ENCODE data around the gene CARMIL3.

CARMIL3 gene

DNA sequence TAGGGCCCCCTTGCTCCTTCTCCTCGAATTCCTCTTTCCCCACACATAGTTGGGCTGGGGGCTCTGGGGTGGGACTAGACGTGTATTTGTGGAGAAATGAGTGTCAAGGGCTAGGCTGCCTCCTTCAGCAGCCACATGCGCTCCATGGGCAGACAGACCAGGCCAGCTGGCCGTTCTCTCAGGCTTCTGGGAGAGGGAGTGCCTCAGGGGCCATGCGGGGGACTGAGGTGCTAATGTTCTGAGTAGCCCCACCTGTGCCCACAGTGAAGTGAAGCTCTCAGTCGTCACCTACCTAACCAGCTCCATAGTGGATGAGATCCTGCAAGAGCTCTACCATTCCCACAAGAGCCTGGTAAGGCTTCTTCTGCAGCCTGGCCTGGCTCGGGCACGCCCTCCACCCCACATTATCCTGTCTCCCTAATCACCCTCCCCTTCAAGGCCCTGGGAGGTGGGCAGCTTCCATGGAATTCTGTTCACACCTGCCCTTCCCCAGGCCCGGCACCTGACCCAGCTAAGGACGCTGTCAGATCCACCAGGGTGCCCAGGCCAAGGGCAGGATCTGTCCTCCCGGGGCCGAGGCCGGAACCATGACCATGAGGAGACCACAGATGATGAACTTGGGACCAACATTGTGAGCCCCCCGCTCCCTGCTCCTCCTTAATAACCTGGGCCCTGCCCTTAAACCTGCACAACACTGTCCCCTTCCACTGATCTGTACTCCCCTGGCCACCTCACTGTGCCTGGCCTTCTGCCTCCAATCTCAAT, 10.6 kb downstream of the CARMIL3 start:
- no peak for FAIRE-seq

GRCh38 chr14:24063263-24063836, 11.5 kb downstream of the CARMIL3 start:
- FAIRE-seq = no peak

- no peak for FAIRE-seq
These were observed 12.4 kb downstream of the CARMIL3 start for GRCh38 chr14:24064091-24064795.

DNA sequence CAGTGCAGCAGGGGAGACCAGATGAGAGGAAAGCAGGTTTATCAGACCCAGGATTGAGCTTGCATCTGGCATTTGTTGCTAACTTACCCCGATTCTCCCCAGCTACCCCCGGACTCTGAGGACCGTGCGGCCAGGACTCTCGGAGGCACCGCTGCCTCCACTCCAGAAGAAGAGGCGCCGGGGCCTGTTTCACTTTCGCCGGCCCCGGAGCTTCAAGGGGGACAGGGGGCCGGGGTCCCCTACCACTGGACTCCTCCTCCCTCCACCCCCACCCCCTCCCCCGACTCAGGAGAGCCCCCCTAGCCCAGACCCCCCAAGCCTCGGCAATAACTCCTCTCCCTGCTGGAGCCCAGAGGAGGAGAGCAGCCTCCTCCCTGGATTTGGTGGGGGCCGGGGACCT, 13.0 kb downstream of the CARMIL3 start:
- no peak for FAIRE-seq

GRCh38 chr14:24065408-24065807, 13.6 kb downstream of the CARMIL3 start:
- no peak for FAIRE-seq

DNA sequence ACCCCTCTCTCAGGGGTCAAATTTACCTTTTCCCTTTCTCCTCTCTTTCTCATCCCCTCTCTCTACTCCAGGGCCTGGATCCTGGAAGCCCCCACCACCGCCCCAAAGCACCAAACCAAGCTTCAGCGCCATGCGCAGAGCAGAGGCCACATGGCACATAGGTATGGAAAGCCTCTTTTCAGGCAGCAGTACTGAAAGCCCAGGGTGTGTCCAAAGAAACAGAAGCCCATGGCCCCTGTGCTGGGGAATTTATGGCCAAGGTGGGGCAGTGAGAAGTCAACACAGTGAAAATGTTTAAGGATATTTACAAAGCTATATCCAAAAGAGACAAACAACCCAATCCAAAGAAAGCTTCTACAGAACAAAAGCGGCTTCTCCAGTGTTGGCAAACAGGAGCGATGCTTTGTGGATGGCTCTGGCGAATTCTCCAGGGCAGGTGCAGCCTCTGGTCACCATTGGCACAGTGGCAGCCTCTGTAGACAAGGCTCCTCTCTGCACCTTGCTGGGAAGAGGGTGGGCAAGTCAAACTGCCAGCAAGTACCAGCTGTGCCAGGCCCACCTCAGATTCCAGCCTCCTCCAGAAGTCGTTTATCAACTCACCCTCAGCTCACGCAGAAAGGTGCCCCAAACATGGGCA, 14.8 kb downstream of the CARMIL3 start:
- FAIRE-seq = no peak

DNA sequence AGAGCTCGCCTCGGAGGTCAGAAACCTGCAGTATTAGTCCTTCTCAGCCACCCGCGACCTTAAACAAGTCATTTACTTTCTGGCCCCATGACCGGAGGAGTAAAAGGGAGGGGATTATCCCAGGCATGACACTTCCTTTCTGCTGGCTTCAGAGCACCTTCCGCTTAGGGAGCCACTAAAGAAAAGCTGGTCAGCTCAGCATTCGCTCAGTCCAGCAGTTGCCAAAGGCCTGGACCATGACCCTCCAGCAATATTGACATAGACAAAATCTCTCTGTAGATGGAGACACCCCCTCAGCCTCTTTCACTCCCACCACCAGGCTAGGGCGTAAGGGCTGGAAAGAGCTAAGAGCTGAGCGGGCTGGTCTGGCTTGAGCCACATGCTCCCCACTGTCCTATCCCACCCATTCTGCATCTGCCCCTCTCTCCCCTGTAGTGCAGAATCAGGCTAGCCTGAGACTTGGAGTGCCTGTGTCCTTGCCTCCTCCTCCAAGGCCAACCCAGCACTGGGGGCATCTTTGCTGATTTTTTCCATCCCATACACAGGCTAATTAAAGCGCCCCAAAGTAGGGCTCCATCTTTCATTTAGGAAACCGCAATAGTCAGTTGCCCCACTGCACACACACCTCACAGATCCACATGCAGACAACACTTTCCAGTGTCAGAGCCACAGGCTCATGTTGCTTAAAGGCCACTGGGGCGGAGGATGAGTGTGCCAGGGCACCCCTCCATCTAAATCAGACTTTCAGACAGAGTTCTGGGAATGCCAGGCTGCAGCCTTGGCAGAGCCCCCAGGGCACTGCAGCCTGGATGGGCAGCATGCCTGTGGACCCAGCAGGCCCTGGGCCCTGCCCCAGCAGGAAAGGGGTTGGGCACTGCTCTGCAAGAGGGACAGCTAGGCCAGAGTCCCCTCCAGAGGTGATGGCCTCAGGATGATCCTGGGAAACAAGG, 15.6 kb downstream of the CARMIL3 start:
- FAIRE-seq = no peak

GRCh38 chr14:24068711-24069410, 17.1 kb downstream of the CARMIL3 start:
- no peak for FAIRE-seq

DNA sequence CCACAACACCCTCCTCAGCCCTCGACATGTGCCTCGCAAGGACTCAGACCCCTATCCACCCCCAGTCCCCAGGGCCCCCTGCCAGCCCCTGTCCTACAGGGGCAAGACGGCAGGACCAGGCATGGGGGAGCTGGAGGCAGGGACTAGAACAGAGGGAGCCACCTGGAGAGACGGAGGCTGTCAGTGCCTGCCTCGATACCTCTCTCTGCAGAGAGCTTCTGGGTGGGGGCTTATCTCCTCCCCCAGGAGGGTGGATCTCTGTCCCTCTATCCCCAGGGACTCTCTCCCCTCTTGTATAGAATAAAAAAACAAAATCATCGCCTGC, 17.6 kb downstream of the CARMIL3 start:
- no peak for FAIRE-seq

DNA sequence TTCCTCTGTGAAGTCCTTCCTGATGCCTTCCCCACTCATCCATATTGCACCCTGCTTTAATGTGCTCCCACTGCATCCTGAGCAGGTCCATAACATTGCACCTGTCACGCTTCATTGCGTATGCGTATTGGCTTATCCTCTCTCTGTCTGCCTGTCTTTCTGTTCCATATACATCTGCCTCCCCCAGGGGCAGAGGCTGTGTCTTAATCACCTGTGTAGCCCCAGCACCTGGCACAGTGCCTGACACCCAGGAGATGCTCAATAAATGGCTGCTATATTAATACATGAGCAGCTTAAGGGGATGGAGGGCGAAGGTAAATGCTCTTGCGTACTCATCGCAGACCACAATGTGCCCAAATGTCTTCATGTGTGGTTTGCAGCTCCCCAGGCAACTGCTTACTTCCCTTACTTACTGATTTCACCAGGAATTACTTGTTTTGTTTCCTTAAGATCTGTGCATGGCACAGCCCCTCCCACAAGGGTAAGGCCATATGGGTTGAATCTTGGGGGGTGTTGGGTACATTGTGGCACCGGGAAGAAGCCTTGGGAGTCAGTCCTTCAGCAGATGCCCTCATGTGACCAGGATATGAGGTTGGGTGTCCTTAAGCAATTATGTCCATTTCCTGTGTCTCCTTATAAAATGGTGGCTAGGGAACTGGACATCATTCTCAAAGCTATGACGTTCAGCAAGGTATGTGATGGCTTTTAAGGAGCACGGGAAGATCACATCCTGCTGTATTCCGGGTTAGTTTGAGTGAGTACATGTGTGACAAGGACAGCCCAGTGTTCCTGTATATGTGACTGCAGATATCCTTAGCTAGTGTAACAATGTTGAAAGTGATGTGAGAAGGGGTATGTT, 18.7 kb downstream of the CARMIL3 start:
- FAIRE-seq = no peak

DNA sequence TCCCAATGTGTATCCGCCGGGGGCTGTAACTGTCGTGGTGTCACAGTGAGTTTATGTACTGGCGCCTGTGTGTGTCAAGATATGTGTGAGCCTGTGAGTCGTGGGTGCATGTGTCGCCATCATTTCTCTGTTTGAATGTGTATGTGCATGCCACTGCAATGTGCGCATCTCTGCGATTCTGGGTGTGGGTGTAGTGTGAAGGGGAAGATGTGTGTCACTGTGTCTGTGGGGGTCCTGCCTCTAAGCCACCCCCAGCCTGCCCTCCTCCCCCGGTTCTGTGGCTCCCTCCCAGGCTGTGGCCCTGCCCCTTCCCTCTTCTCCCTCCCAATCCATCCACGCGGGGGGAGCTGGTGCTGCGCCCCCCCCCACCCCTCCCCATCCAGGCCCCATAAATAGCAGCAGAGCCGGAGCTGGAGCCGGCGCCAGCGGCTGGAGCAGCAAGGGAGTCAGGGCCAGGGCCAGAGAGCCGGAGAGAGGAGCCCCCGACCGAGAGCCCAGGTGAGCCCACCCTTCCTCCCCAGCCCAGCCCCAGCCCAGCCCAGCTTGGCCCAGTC, 19.4 kb downstream of the CARMIL3 start, which contains the start of gene CPNE6:
Gene CPNE6, plus strand, starts transcription at position 419 of the 554 bp plus-strand sequence. CDS start 1,375 bp downstream, outside the sequence.
- FAIRE-seq = no peak

DNA sequence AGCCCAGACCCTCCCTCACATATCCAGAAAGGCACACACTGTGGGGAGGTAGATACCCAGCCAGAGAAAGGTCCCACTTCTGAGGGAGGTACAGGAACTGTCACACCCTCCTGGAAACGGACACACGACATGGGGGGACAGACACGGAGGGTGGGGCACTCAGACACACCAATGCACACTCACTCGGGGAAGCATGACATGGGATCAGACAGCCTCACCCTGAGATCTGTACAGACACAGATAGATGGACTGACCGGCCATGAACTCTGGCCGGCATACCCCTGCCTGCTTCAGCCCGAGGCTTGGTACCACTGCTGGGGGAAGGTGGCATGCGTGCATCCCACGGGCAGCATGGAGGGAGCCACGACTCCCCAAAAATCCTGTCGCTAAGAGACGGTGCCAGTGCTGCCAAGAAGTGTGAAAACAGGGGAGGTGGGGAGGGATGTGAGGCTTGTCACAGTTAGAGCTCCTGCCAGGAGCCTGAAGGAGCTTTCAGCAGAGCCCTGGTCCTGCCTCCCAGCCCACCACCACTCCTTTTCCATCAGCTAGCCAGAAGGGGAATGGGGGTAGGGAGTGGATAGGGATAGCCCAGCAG, 20.1 kb downstream of the CARMIL3 start:
- FAIRE-seq = no peak

DNA sequence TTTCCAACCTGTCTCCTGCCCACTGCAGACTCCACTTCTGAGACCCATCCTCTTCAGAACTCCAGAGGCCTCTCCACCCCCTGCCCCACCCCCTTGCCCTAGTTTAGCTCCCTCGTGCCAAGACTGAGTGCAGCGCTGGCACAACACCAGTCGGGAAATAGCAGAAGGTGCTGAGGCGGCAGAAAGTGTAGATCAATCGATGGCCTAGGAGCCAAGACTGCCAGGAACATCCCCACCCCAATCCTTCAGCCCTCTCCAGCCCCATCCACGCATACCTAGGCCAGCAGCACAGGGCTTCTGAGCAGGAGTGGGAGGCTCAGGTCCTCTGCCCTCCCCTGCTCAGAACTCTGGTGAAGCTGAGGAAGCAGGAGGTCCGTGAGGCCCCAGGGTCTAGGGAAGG, 20.6 kb downstream of the CARMIL3 start:
- no peak for FAIRE-seq

- no peak for FAIRE-seq
These were observed 21.4 kb downstream of the CARMIL3 start for GRCh38 chr14:24072881-24073877.

- no peak for FAIRE-seq
These were observed 23.0 kb downstream of the CARMIL3 start for GRCh38 chr14:24074625-24075484.

- FAIRE-seq = no peak
These were observed 23.9 kb downstream of the CARMIL3 start for GRCh38 chr14:24075485-24076301.

- no peak for FAIRE-seq
These were observed 24.4 kb downstream of the CARMIL3 start for GRCh38 chr14:24076302-24076601.

Data from colon (tissue), 2 donors.